WERI-Rb-1 (cell line): ENCODE data around the gene BCL7C.

Source experiments
- DNase-seq: peaks from one replicate; pipeline ENCODE4 v3.0.0-alpha.2; 2020
- H3K27ac ChIP-seq: fragments of 250-450 bp; sonication (Bioruptor Pico); 2 replicates; pipeline ENCODE4 v1.5.1; 2020; ENCODE audit warnings: mild to moderate bottlenecking, moderate library complexity
- H3K27me3 ChIP-seq: fragments of 250-450 bp; sonication (Bioruptor Pico); 2 replicates; pipeline ENCODE4 v1.5.1; 2021; ENCODE audit warnings: mild to moderate bottlenecking, low read depth, moderate library complexity; ENCODE audit not compliant: insufficient read depth, severe bottlenecking
- H3K36me3 ChIP-seq: fragments of 250-450 bp; sonication (Bioruptor Pico); 2 replicates; pipeline ENCODE4 v1.5.1; 2020; ENCODE audit warnings: mild to moderate bottlenecking, moderate library complexity
- H3K4me3 ChIP-seq: 2 replicates; pipeline ENCODE4 v1.5.1; 2011; ENCODE audit warnings: low read depth, mild to moderate bottlenecking, control low read depth, low read length
- H3K9me3 ChIP-seq: fragments of 250-450 bp; sonication (Bioruptor Pico); 2 replicates; pipeline ENCODE4 v1.5.1; 2021; ENCODE audit warnings: mild to moderate bottlenecking, moderate library complexity; ENCODE audit not compliant: severe bottlenecking
- TF ChIP-seq, protein P1 (sequence below): IDR thresholded peaks from 2 replicates; pipeline ENCODE4 v1.5.1; 2011; ENCODE audit warnings: low read depth, mild to moderate bottlenecking, control low read depth, inconsistent platforms, low read length

The BCL7C gene

GRCh38 chr16:30934827-30935557 is 41.1 kb upstream of the BCL7C start:
- TF ChIP-seq, protein P1, sequence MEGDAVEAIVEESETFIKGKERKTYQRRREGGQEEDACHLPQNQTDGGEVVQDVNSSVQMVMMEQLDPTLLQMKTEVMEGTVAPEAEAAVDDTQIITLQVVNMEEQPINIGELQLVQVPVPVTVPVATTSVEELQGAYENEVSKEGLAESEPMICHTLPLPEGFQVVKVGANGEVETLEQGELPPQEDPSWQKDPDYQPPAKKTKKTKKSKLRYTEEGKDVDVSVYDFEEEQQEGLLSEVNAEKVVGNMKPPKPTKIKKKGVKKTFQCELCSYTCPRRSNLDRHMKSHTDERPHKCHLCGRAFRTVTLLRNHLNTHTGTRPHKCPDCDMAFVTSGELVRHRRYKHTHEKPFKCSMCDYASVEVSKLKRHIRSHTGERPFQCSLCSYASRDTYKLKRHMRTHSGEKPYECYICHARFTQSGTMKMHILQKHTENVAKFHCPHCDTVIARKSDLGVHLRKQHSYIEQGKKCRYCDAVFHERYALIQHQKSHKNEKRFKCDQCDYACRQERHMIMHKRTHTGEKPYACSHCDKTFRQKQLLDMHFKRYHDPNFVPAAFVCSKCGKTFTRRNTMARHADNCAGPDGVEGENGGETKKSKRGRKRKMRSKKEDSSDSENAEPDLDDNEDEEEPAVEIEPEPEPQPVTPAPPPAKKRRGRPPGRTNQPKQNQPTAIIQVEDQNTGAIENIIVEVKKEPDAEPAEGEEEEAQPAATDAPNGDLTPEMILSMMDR: peak; percentile 86
- Histone ChIP-seq H3K27me3 (no peaks in the 10 kb centered on the region), H3K9me3 (no peaks in the 10 kb centered on the region), H3K36me3 (peaks cover 24% of the 10 kb centered on the region), H3K4me3 (no peak overlapping the region), H3K27ac (no peak overlapping the region)
- peak; percentile 72 for DNase-seq

DNA sequence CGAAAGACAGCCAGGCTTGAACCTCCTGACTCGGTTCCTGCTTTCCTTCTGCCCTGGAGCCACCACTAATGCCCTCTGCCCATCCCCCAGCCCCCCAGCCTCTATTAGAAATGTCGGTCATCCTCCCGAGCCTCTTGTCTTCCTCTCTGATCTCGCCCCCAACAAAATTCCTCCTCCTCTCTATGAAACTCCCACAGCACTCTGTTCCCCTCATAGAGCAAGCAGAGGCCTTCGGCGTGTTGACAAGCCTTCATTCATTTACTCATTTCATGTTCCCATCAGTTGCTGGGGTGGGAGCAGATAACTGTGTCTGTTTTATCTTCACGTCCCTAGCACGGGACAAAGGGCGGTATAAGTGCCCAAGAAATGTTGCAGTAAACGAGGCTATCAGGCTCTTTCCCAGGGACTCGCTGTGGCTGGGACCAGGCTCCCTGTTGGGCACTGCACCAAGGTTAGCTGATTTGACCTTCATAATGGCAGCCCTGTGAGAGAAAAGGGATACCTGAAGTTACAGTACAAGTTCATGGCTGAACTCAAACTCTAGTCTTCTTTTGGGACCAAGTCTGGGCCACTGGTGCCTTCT is 37.3 kb upstream of the BCL7C start:
- TF ChIP-seq, protein P1: no peak
- DNase-seq: no peak
- H3K4me3 ChIP-seq: no peak overlapping the region
- no peaks in the 10 kb centered on the region for H3K9me3 ChIP-seq
- no peak overlapping the region for H3K27ac ChIP-seq
- no peaks in the 10 kb centered on the region for H3K27me3 ChIP-seq
- peaks cover 39% of the 10 kb centered on the region for H3K36me3 ChIP-seq

- no peak for DNase-seq
- no peaks in the 10 kb centered on the region for H3K27me3 ChIP-seq
- no peak overlapping the region for H3K4me3 ChIP-seq
- TF ChIP-seq, protein P1: no peak
- peaks cover 43% of the 10 kb centered on the region for H3K36me3 ChIP-seq
- H3K9me3 ChIP-seq: no peaks in the 10 kb centered on the region
- no peak overlapping the region for H3K27ac ChIP-seq
Measured at GRCh38 chr16:30930160-30930571, 36.3 kb upstream of the BCL7C start.

GRCh38 chr16:30929167-30929566 is 35.3 kb upstream of the BCL7C start:
- H3K27ac ChIP-seq: no peak overlapping the region
- no peak for DNase-seq
- TF ChIP-seq, protein P1: no peak

GRCh38 chr16:30928390-30928789 is 34.5 kb upstream of the BCL7C start:
- no peaks in the 10 kb centered on the region for H3K9me3 ChIP-seq
- peaks cover 43% of the 10 kb centered on the region for H3K36me3 ChIP-seq
- DNase-seq: no peak
- TF ChIP-seq, protein P1: no peak
- H3K27ac ChIP-seq: no peak overlapping the region
- H3K27me3 ChIP-seq: no peaks in the 10 kb centered on the region
- no peak overlapping the region for H3K4me3 ChIP-seq

More at GRCh38 chr16:30929167-30929566, 35.3 kb upstream of the BCL7C start:
- peaks cover 43% of the 10 kb centered on the region for H3K36me3 ChIP-seq
- no peaks in the 10 kb centered on the region for H3K27me3 ChIP-seq
- H3K4me3 ChIP-seq: no peak overlapping the region
- no peaks in the 10 kb centered on the region for H3K9me3 ChIP-seq
